Dedifferentiated amniotic fluid mesenchymal stem cell (primary cell): ENCODE results near the gene ALK.

ENCODE experiments used
- DNase-seq: peaks from one replicate; pipeline ENCODE4 v3.0.0-alpha.2; 2016; ENCODE audit errors: extremely low spot score

ALK gene

GRCh38 chr2:29655391-29656086 is 265.8 kb downstream of the ALK start:
- no peak for DNase-seq

GRCh38 chr2:29650631-29651097 is 270.7 kb downstream of the ALK start:
- DNase-seq, result peak; percentile 53

GRCh38 chr2:29644949-29645348 is 276.4 kb downstream of the ALK start:
- no peak for DNase-seq

GRCh38 chr2:29643196-29643595 is 278.2 kb downstream of the ALK start:
- no peak for DNase-seq

GRCh38 chr2:29640360-29640759 is 281.0 kb downstream of the ALK start:
- no peak for DNase-seq

GRCh38 chr2:29638641-29639040 is 282.7 kb downstream of the ALK start:
- DNase-seq, result no peak

GRCh38 chr2:29634916-29635315 is 286.5 kb downstream of the ALK start:
- no peak for DNase-seq

GRCh38 chr2:29632018-29632417 is 289.4 kb downstream of the ALK start:
- DNase-seq, result no peak

- DNase-seq, result no peak
Measured at GRCh38 chr2:29629495-29629894, 291.9 kb downstream of the ALK start.

GRCh38 chr2:29628862-29629261 is 292.5 kb downstream of the ALK start:
- no peak for DNase-seq

- DNase-seq, result no peak
Measured at GRCh38 chr2:29628108-29628745, 293.2 kb downstream of the ALK start.

GRCh38 chr2:29627279-29627711 is 294.1 kb downstream of the ALK start:
- no peak for DNase-seq

- no peak for DNase-seq
Measured at GRCh38 chr2:29620890-29621289, 300.5 kb downstream of the ALK start.

GRCh38 chr2:29619689-29620088 is 301.7 kb downstream of the ALK start:
- DNase-seq, result no peak

- DNase-seq, result no peak
Measured at GRCh38 chr2:29618024-29618423, 303.4 kb downstream of the ALK start.

- no peak for DNase-seq
Measured at GRCh38 chr2:29617351-29617750, 304.0 kb downstream of the ALK start.

GRCh38 chr2:29616569-29616968 is 304.8 kb downstream of the ALK start:
- DNase-seq, result no peak

GRCh38 chr2:29615841-29616240 is 305.5 kb downstream of the ALK start:
- DNase-seq, result no peak

GRCh38 chr2:29615183-29615582 is 306.2 kb downstream of the ALK start:
- DNase-seq, result no peak

GRCh38 chr2:29614295-29614830 is 307.0 kb downstream of the ALK start:
- DNase-seq, result no peak

GRCh38 chr2:29613792-29614266 is 307.6 kb downstream of the ALK start:
- DNase-seq, result no peak

GRCh38 chr2:29613067-29613466 is 308.3 kb downstream of the ALK start:
- DNase-seq, result no peak

GRCh38 chr2:29612568-29612967 is 308.8 kb downstream of the ALK start:
- DNase-seq, result no peak
